ENCODE measurements around the gene INTS7.

DNA sequence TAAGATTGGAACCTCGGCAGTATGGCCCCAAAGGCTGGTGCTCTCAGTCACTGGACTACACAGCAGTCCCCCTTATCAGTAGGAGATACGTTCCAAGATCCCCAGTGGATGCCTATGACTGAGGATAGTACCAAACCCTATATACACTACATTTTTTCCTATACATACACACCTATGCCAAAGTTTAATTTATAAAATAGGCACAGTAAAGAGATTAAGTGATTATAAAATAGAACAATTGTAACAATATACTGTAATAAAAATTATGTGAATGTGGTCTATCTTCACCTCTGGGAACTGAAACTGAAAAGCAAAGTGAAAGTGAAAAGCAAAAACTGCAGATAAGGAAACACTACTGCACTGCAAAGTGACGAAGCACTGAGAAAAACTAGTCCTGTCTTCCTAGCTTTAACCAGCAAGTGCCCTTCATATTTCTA is 96.8 kb downstream of the INTS7 start:
- TF ChIP-seq POLR2AphosphoS5 (IDR thresholded peaks at IDR 0.05; ENCODE audit: borderline replicate concordance, low read depth, low read length) (no peak), EZH2 (IDR thresholded peaks at IDR 0.05) (no peak)
